Measurements from ENCODE around the gene PDZD8. TPM values are rescaled to one million over a fixed set of nuclear protein-coding genes. Genes with fewer than 3 reads are reported as not detected.

PDZD8 gene
- total RNA-seq, 1 donor from 2014 or later, result 31.7 TPM

- H3K4me3 Mint-ChIP-seq, result no peak overlapping the region
- no peak for TF ChIP-seq CTCF (conservative IDR thresholded peaks at IDR 0.05)
- no peak overlapping the region for H3K27ac Mint-ChIP-seq
- H3K4me1 Mint-ChIP-seq (ENCODE audit: unreplicated experiment), result no peaks in the 10 kb centered on the region
- DNase-seq (ENCODE audit: extremely low spot score, unreplicated experiment), result no peak
- H3K27me3 Mint-ChIP-seq, result no peaks in the 10 kb centered on the region
- no peaks in the 10 kb centered on the region for H3K36me3 Mint-ChIP-seq
- no peaks in the 10 kb centered on the region for H3K9me3 Mint-ChIP-seq
Measured at GRCh38 chr10:117419159-117419558, 43.9 kb upstream of the PDZD8 start.

- no peaks in the 10 kb centered on the region for H3K27me3 Mint-ChIP-seq
- DNase-seq (ENCODE audit: extremely low spot score, unreplicated experiment), result no peak
- H3K4me3 Mint-ChIP-seq, result no peak overlapping the region
- no peaks in the 10 kb centered on the region for H3K9me3 Mint-ChIP-seq
- H3K27ac Mint-ChIP-seq, result no peak overlapping the region
- no peaks in the 10 kb centered on the region for H3K4me1 Mint-ChIP-seq (ENCODE audit: unreplicated experiment)
- H3K36me3 Mint-ChIP-seq, result no peaks in the 10 kb centered on the region
- TF ChIP-seq CTCF (conservative IDR thresholded peaks at IDR 0.05), result no peak
Measured at GRCh38 chr10:117418121-117418520, 42.9 kb upstream of the PDZD8 start.

GRCh38 chr10:117417196-117417595 lies 42.0 kb upstream of the PDZD8 start:
- Mint-ChIP-seq H3K4me1 (ENCODE audit: unreplicated experiment) (peaks cover 5% of the 10 kb centered on the region), H3K36me3 (no peaks in the 10 kb centered on the region), H3K9me3 (no peaks in the 10 kb centered on the region), H3K27ac (no peak overlapping the region), H3K27me3 (peaks cover 4% of the 10 kb centered on the region), H3K4me3 (no peak overlapping the region)
- DNase-seq (ENCODE audit: extremely low spot score, unreplicated experiment), result no peak
- TF ChIP-seq CTCF (conservative IDR thresholded peaks at IDR 0.05), result no peak

GRCh38 chr10:117413928-117414618 lies 38.8 kb upstream of the PDZD8 start:
- peaks cover 12% of the 10 kb centered on the region for H3K27me3 Mint-ChIP-seq
- H3K9me3 Mint-ChIP-seq, result no peaks in the 10 kb centered on the region
- H3K4me1 Mint-ChIP-seq (ENCODE audit: unreplicated experiment), result peaks cover 15% of the 10 kb centered on the region
- no peak overlapping the region for H3K27ac Mint-ChIP-seq
- no peaks in the 10 kb centered on the region for H3K36me3 Mint-ChIP-seq
- H3K4me3 Mint-ChIP-seq, result no peak overlapping the region
- TF ChIP-seq CTCF (conservative IDR thresholded peaks at IDR 0.05), result no peak
- no peak for DNase-seq (ENCODE audit: extremely low spot score, unreplicated experiment)

- no peak overlapping the region for H3K27ac Mint-ChIP-seq
- no peak for TF ChIP-seq CTCF (conservative IDR thresholded peaks at IDR 0.05)
- no peaks in the 10 kb centered on the region for H3K9me3 Mint-ChIP-seq
- no peaks in the 10 kb centered on the region for H3K36me3 Mint-ChIP-seq
- peaks cover 15% of the 10 kb centered on the region for H3K4me1 Mint-ChIP-seq (ENCODE audit: unreplicated experiment)
- DNase-seq (ENCODE audit: extremely low spot score, unreplicated experiment), result no peak
- no peak overlapping the region for H3K4me3 Mint-ChIP-seq
- H3K27me3 Mint-ChIP-seq, result peaks cover 12% of the 10 kb centered on the region
Measured at GRCh38 chr10:117412469-117413010, 37.3 kb upstream of the PDZD8 start.
